Heart left ventricle (tissue), 16 donors: ENCODE measurements around the gene TRIM59. TPM values are rescaled to one million over a fixed set of nuclear protein-coding genes. Genes with fewer than 3 reads are reported as not detected.

ENCODE experiments used
- ATAC-seq, 4 donors: fragments of 200-7000 bp; cut with Tn5 transposase; one replicate each; pipeline ENCODE4 v1.9.1; 2020 to 2022; ENCODE audit warnings: moderate library complexity in 4 of 4, mild to moderate bottlenecking in 3 of 4, moderate number of reproducible peaks in 1 of 4
- DNase-seq, 5 donors: peaks; one replicate each; pipeline ENCODE4 v3.0.0-alpha.2; 2020
- H3K27ac ChIP-seq, 12 donors: fragments of 200-600 bp; sonication (generic) in 4 of 12; one replicate each; pipeline versions ENCODE4 v1.5.0 to v1.8.0; 2016 to 2022; ENCODE audit warnings: mild to moderate bottlenecking in 2 of 12
- H3K27me3 ChIP-seq, 9 donors: fragments of 200-600 bp; sonication (generic) in 2 of 9; one replicate each; pipeline versions ENCODE4 v1.5.1 to v1.8.0; 2016 to 2022; ENCODE audit warnings: mild to moderate bottlenecking in 3 of 9
- H3K36me3 ChIP-seq, 9 donors: fragments of 200-600 bp; sonication (generic) in 2 of 9; one replicate each; pipeline versions ENCODE4 v1.5.0 to v1.8.0; 2018 to 2022; ENCODE audit warnings: mild to moderate bottlenecking in 2 of 9
- H3K4me1 ChIP-seq, 12 donors: fragments of 200-600 bp; sonication (generic) in 4 of 12; one replicate each; pipeline versions ENCODE4 v1.5.0 to v1.8.0; 2016 to 2022; ENCODE audit warnings: mild to moderate bottlenecking in 3 of 12
- H3K4me3 ChIP-seq, 12 donors: fragments of 200-600 bp; sonication (generic) in 4 of 12; one replicate each; pipeline versions ENCODE4 v1.5.0 to v1.8.0; 2017 to 2022; ENCODE audit warnings: mild to moderate bottlenecking in 9 of 12, moderate library complexity in 4 of 12
- H3K9me3 ChIP-seq, 12 donors: fragments of 200-600 bp; sonication (generic) in 4 of 12; one replicate each; pipeline versions ENCODE4 v1.5.0 to v1.8.0; 2016 to 2022; ENCODE audit warnings: mild to moderate bottlenecking in 1 of 12
- CTCF ChIP-seq, 12 donors: fragments of 200-600 bp; sonication (generic) in 4 of 12; IDR thresholded peaks; one replicate each; pipeline versions ENCODE4 v1.5.0 to v1.8.0; 2018 to 2022; ENCODE audit warnings: antibody characterized with exemption in 12 of 12, mild to moderate bottlenecking in 5 of 12
- POLR2A ChIP-seq, 2 donors: fragments of 450-650 bp; IDR thresholded peaks; one replicate each; pipeline ENCODE4 v1.6.1; 2017; ENCODE audit warnings: antibody characterized with exemption in 2 of 2, mild to moderate bottlenecking in 2 of 2, moderate library complexity in 2 of 2
- WGBS, 4 donors: extraction: QIAGEN DNeasy Blood & Tissue Kit in 2 of 4; methylation state at CpG; one replicate each; pipeline versions ENCODE4 v1.1.5 to v1.1.7; 2013 to 2018; 5-methylcytosine and 5-hydroxymethylcytosine counted together
- intact Hi-C, 10 donors: fragments of 100-400 bp; cut with DNase I; formaldehyde crosslinking; loops; one replicate each; pipeline versions ENCODE4 v1.11.1 to v1.14.2; 2022
- polyA plus RNA-seq, 2 donors: library from polyadenylated mRNA; stranded (reverse); fragments of 200-250 nt; gene quantifications; one replicate each; pipeline ENCODE4 v1.2.3, GENCODE V29; 2013
- total RNA-seq, 9 donors: library from RNA; depleted of rRNA in 2 of 9; stranded (reverse); fragments of >200 nt in 2 of 9; fragmentation: NEBNext Ultra II Directional in 3 of 9; extraction: Animal tissue kit (Norgen Biotek cat#: 25700) in 3 of 9; gene quantifications; one replicate each; pipeline versions ENCODE4 v1.1.0 to v1.2.4, GENCODE V29; 2016 to 2023
- donor health status: ischemic (EF 13 %, LVEDD 7.1; RV severe dilation, severe dysfunction).
- donor health status: healthy with polysubstance abuse.
- donor health status: DM: no; HTN: yes; CAD: no.
- donor health status: DM: no; HTN: no; CAD: no.
- donor health status: ischemic (EF 25% LVEDD 6.9; RV normal size, moderate dysfunction).
- donor health status: ischemic (EF 25% LVEDD 5.7; RV mildly dilated, moderate dysfunction).
- donor health status: healthy.
- donor health status: DM: yes; HTN: yes; CAD: no.
- donor health status: ischemic (EF 35%, LVEDD 5.7; RV mildly dilated, moderate dysfunction).
- donor health status: nonischemic (EF 11% LVEDD 7.7; RV severe dilation, severe dysfunction).
- donor health status: DM: yes; HTN: yes; CAD: no.
- donor health status: PGD.
- donor health status: ischemic (EF 29% LVEDD 5.4; RV normal size, mild dysfunction).
- donor health status: nonischemic (EF 23%, LVEDD 6.1; RV moderate dilation, normal function).

Gene TRIM59
- total and polyA plus RNA-seq, 11 donors: 0.16 to 3.1 (median 0.32) TPM

- ATAC-seq: no peak
- no peak for TF ChIP-seq POLR2A (IDR thresholded peaks at IDR 0.05)
- TF ChIP-seq CTCF (IDR thresholded peaks at IDR 0.05): no peak
These were observed 5.2 kb downstream of the TRIM59 start for GRCh38 chr3:160444411-160444810.

GRCh38 chr3:160440687-160441086 is 8.9 kb downstream of the TRIM59 start:
- H3K36me3 ChIP-seq: peaks cover 0 to 7% (median 0%) of the 10 kb centered on the region in 9 donors
- H3K4me1 ChIP-seq: no peaks in the 10 kb centered on the region
- DNase-seq (no peak), ATAC-seq (no peak)
- H3K27me3 ChIP-seq: no peaks in the 10 kb centered on the region
- no peak overlapping the region for H3K27ac ChIP-seq
- intact Hi-C loops: no loop called here
- 97 to 98% (median 98%) methylated on average over 7 of the region's 7 CpGs for WGBS, 4 donors
- H3K9me3 ChIP-seq: no peaks in the 10 kb centered on the region
- TF ChIP-seq CTCF (IDR thresholded peaks at IDR 0.05) (no peak), POLR2A (IDR thresholded peaks at IDR 0.05) (no peak)
- no peak overlapping the region for H3K4me3 ChIP-seq

More at GRCh38 chr3:160444411-160444810, 5.2 kb downstream of the TRIM59 start:
- intact Hi-C loops: no loop called here
- H3K4me3 ChIP-seq: no peak overlapping the region
- WGBS, 4 donors: 94 to 100% (median 98%) methylated on average over 1 of the region's 1 CpG
- H3K4me1 ChIP-seq: peaks cover 0 to 8% (median under 1%) of the 10 kb centered on the region in 12 donors
- H3K27ac ChIP-seq: no peak overlapping the region
- H3K9me3 ChIP-seq: peaks cover 0 to under 1% (median 0%) of the 10 kb centered on the region in 12 donors
- no peak for DNase-seq
- peaks cover 0 to 14% (median 6%) of the 10 kb centered on the region in 9 donors for H3K27me3 ChIP-seq
- no peaks in the 10 kb centered on the region for H3K36me3 ChIP-seq

GRCh38 chr3:160437083-160437455 is 12.5 kb downstream of the TRIM59 start:
- TF ChIP-seq CTCF (IDR thresholded peaks at IDR 0.05) (no peak), POLR2A (IDR thresholded peaks at IDR 0.05) (no peak)
- ATAC-seq: no peak
- Histone ChIP-seq H3K4me3 (no peak overlapping the region), H3K9me3 (no peaks in the 10 kb centered on the region), H3K36me3 (peaks cover 0 to 43% (median 33%) of the 10 kb centered on the region in 9 donors), H3K4me1 (no peaks in the 10 kb centered on the region), H3K27me3 (no peaks in the 10 kb centered on the region), H3K27ac (no peak overlapping the region)
- no peak for DNase-seq
- 74 to 94% (median 93%) methylated on average over 5 of the region's 5 CpGs for WGBS, 4 donors
- intact Hi-C loops: no loop called here

- no peaks in the 10 kb centered on the region for H3K4me1 ChIP-seq
- H3K9me3 ChIP-seq: no peaks in the 10 kb centered on the region
- no peak for ATAC-seq
- peaks cover 0 to 57% (median 46%) of the 10 kb centered on the region in 9 donors for H3K36me3 ChIP-seq
- WGBS, 4 donors: 88 to 97% (median 91%) methylated on average over 1 of the region's 1 CpG
- DNase-seq: no peak
- H3K27me3 ChIP-seq: no peaks in the 10 kb centered on the region
- intact Hi-C loops: no loop called here
- TF ChIP-seq CTCF (IDR thresholded peaks at IDR 0.05): no peak
- no peak for TF ChIP-seq POLR2A (IDR thresholded peaks at IDR 0.05)
- H3K4me3 ChIP-seq: no peak overlapping the region
- no peak overlapping the region for H3K27ac ChIP-seq
These were observed 13.8 kb downstream of the TRIM59 start for GRCh38 chr3:160435747-160436146.
